Effector memory CD8-positive, alpha-beta T cell (primary cell): Measurements from ENCODE around the gene NRK.
"Not testable (repeated sequence)": the region's sequence is repeated elsewhere in the genome, so short reads cannot be mapped to it uniquely, and the experiment has no call there.

ENCODE experiments used
- ATAC-seq: fragments of 150-1000 bp; cut with Tn5 transposase; replicated peaks from 2 replicates; pipeline ENCODE4 v1.10.0; 2021; ENCODE audit warnings: mild to moderate bottlenecking, moderate library complexity
- DNase-seq, 3 experiments: peaks; one replicate each; pipeline ENCODE4 v3.0.0; 2021
- H3K27ac Mint-ChIP-seq, 2 donors: one replicate each; pipeline ENCODE4 v1.8.0; 2022; ENCODE audit warnings: mild to moderate bottlenecking in 2 of 2, mixed read lengths in 2 of 2, moderate library complexity in 2 of 2
- H3K27me3 Mint-ChIP-seq, 2 donors: one replicate each; pipeline ENCODE4 v1.8.0; 2022; ENCODE audit warnings: mixed read lengths in 2 of 2
- H3K36me3 Mint-ChIP-seq: one replicate; pipeline ENCODE4 v1.8.0; 2022; ENCODE audit warnings: mild to moderate bottlenecking, moderate library complexity, mixed read lengths; ENCODE audit not compliant: insufficient read depth
- H3K4me1 Mint-ChIP-seq, 2 donors: one replicate each; pipeline ENCODE4 v1.8.0; 2022; ENCODE audit warnings: low read depth in 2 of 2, mixed read lengths in 2 of 2
- H3K4me3 Mint-ChIP-seq, 2 donors: one replicate each; pipeline ENCODE4 v1.8.0; 2022; ENCODE audit warnings: mild to moderate bottlenecking in 2 of 2, mixed read lengths in 2 of 2, moderate library complexity in 2 of 2
- H3K9me3 Mint-ChIP-seq, 2 donors: one replicate each; pipeline ENCODE4 v1.8.0; 2022; ENCODE audit warnings: mixed read lengths in 2 of 2

Gene NRK

GRCh38 chrX:105837232-105837631, 14.9 kb downstream of the NRK start:
- ATAC-seq (no peak), DNase-seq (no peak)
- Mint-ChIP-seq H3K9me3 (no peaks in the 10 kb centered on the region), H3K36me3 (no peaks in the 10 kb centered on the region), H3K4me3 (no peak overlapping the region), H3K27ac (no peak overlapping the region), H3K27me3 (no peaks in the 10 kb centered on the region), H3K4me1 (no peaks in the 10 kb centered on the region)

DNA sequence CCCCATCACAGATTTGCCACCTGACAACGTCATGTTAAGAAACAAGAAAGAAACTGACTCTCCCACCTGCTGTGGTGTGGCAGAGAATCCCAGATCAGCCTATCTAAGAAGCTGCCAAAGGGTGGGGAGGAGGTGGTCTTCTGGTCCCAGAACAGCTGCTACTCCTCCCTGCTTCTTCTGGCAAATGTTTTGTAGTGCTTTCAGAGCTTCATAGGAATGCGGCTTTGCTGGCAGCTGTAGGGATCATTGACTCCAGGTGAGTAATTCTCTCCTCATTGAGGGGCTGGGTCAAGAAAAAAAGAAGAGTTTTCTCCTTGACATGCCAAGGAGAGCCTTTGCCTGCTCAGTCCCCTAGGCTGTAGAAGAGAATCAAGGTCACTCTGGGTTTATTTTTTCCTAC, 23.3 kb downstream of the NRK start:
- Mint-ChIP-seq H3K27ac (no peak overlapping the region), H3K4me1 (no peaks in the 10 kb centered on the region), H3K27me3 (no peaks in the 10 kb centered on the region), H3K9me3 (peaks cover 0 to 1% of the 10 kb centered on the region in 2 donors), H3K36me3 (no peaks in the 10 kb centered on the region), H3K4me3 (no peak overlapping the region)
- no peak for DNase-seq
- no peak for ATAC-seq

DNA sequence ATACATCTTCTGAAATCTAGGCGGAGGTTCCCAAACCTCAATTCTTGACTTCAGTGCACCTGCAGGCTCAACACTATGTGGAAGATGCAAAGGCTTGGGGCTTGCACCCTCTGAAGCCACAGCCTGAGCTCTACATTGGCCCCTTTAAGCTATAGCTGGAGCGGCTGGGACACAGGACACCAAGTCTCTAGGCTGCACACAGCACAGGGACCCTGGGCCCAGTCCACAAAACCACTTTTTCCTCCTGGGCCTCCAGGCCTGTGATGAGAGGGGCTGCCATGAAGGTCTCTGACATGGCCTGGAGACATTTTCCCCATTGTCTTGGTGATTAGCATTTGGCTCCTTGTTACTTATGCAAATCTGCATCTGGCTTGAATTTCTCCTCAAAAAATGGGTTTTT, 27.8 kb downstream of the NRK start:
- not testable (repeated sequence) for H3K4me3 Mint-ChIP-seq, H3K36me3 Mint-ChIP-seq, H3K4me1 Mint-ChIP-seq, H3K9me3 Mint-ChIP-seq, H3K27ac Mint-ChIP-seq, ATAC-seq, H3K27me3 Mint-ChIP-seq, DNase-seq

DNA sequence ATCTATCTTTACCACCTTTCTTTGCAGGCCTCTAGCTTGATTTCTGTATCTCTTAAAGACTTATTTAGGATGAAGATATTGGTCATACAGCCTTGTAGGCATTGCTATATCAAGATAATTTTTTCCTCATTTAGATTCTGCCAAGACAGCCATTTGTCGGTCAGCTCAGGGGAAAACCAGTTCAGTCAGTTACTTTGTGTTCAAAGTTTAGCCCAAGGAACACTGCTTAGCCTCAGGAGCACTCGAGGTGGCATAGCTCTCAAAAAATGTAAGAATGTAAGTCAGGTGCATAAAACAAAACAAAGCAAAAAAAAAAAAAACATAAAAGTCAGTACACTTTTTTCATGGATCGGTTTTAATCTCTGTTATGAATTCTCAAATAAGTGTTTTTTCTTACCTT, 43.4 kb downstream of the NRK start:
- no peak for ATAC-seq
- Mint-ChIP-seq H3K27ac (no peak overlapping the region), H3K4me1 (no peaks in the 10 kb centered on the region), H3K36me3 (no peaks in the 10 kb centered on the region), H3K4me3 (no peak overlapping the region), H3K9me3 (no peaks in the 10 kb centered on the region), H3K27me3 (no peaks in the 10 kb centered on the region)
- DNase-seq = no peak

DNA sequence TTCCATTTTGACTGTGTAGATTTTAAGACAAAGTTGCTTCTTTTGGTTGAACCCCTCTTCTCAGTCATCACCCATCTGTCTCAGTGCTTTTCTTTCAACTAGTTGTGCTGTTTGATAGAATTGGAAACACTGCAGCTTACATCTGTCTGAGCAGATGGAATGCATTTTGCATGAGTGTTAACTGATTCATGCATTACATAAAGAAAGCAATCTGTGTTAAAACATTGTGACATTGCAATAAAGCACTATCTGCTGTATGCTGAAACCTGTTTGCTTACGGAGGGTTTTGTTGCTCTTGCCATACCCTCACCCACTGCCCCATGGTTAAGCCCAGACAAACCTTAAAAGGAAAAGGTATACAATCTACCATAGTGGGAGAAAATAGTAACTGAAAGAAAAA, 47.4 kb downstream of the NRK start:
- no peaks in the 10 kb centered on the region for H3K4me1 Mint-ChIP-seq
- H3K4me3 Mint-ChIP-seq = no peak overlapping the region
- no peaks in the 10 kb centered on the region for H3K36me3 Mint-ChIP-seq
- peaks cover 0 to 5% of the 10 kb centered on the region in 2 donors for H3K9me3 Mint-ChIP-seq
- ATAC-seq (no peak), DNase-seq (no peak)
- H3K27me3 Mint-ChIP-seq = no peaks in the 10 kb centered on the region
- no peak overlapping the region for H3K27ac Mint-ChIP-seq

GRCh38 chrX:105870445-105870844, 48.1 kb downstream of the NRK start:
- H3K27me3 Mint-ChIP-seq = no peaks in the 10 kb centered on the region
- ATAC-seq = no peak
- no peak for DNase-seq
- H3K27ac Mint-ChIP-seq = no peak overlapping the region
- H3K4me1 Mint-ChIP-seq = no peaks in the 10 kb centered on the region
- peaks cover 0 to 8% of the 10 kb centered on the region in 2 donors for H3K9me3 Mint-ChIP-seq
- no peaks in the 10 kb centered on the region for H3K36me3 Mint-ChIP-seq
- H3K4me3 Mint-ChIP-seq = no peak overlapping the region

DNA sequence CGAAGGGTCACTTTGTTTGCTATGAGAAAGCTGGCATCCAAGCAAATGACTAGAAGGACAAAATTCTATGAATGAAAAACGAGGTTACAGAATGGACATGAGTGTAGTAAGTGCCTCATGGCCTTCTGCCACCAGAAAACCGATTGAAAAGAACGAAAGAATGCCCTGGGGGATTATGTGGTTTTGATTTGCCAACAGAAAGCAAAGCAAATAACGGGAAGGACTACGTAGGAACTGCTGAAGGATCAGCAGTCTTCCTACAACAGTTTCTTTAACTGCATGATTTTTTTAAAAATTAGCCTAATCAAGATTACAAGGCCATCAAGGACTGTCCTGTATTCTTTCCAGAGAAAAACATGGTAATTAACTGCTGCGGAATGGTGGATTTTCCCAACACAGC, 50.6 kb downstream of the NRK start:
- DNase-seq = no peak
- H3K4me3 Mint-ChIP-seq = no peak overlapping the region
- no peaks in the 10 kb centered on the region for H3K4me1 Mint-ChIP-seq
- H3K27me3 Mint-ChIP-seq = no peaks in the 10 kb centered on the region
- no peaks in the 10 kb centered on the region for H3K36me3 Mint-ChIP-seq
- ATAC-seq = no peak
- no peak overlapping the region for H3K27ac Mint-ChIP-seq
- H3K9me3 Mint-ChIP-seq = peaks cover 0 to 10% of the 10 kb centered on the region in 2 donors

- Mint-ChIP-seq H3K36me3 (no peaks in the 10 kb centered on the region), H3K9me3 (peaks cover 0 to 10% of the 10 kb centered on the region in 2 donors), H3K27ac (no peak overlapping the region), H3K4me1 (no peaks in the 10 kb centered on the region), H3K27me3 (no peaks in the 10 kb centered on the region), H3K4me3 (no peak overlapping the region)
- DNase-seq (no peak), ATAC-seq (no peak)
These were observed 52.5 kb downstream of the NRK start for GRCh38 chrX:105874790-105875189.

GRCh38 chrX:105876658-105877057, 54.3 kb downstream of the NRK start:
- no peak overlapping the region for H3K4me3 Mint-ChIP-seq
- peaks cover 0 to 9% of the 10 kb centered on the region in 2 donors for H3K9me3 Mint-ChIP-seq
- ATAC-seq = no peak
- H3K36me3 Mint-ChIP-seq = no peaks in the 10 kb centered on the region
- H3K27me3 Mint-ChIP-seq = no peaks in the 10 kb centered on the region
- H3K27ac Mint-ChIP-seq = no peak overlapping the region
- no peaks in the 10 kb centered on the region for H3K4me1 Mint-ChIP-seq
- no peak for DNase-seq

DNA sequence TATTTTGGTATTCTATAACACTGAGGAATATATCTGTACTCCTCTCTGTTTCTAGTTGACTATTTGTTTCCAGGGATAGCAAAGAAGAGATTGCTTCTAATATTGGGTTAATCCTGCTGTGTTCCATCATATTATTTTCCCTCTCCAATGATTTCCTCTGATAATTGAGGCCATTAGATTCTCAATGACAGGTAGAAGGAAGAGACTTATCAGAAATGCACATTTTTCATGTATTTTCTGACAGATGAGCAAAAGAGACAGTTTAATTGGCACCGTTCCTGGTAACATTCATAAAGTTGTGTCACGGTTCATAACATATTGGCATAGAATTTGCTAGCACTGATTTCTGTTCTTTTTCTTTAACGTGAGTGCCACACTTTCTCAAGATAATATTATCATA, 58.2 kb downstream of the NRK start:
- Mint-ChIP-seq H3K9me3 (peaks cover 0 to 2% of the 10 kb centered on the region in 2 donors), H3K4me1 (no peaks in the 10 kb centered on the region), H3K27me3 (no peaks in the 10 kb centered on the region), H3K27ac (no peak overlapping the region), H3K4me3 (no peak overlapping the region), H3K36me3 (no peaks in the 10 kb centered on the region)
- DNase-seq = no peak
- ATAC-seq = no peak

- Mint-ChIP-seq H3K27ac (no peak overlapping the region), H3K27me3 (no peaks in the 10 kb centered on the region), H3K4me3 (no peak overlapping the region), H3K9me3 (no peaks in the 10 kb centered on the region), H3K36me3 (no peaks in the 10 kb centered on the region), H3K4me1 (no peaks in the 10 kb centered on the region)
- DNase-seq (no peak), ATAC-seq (no peak)
These were observed 60.4 kb downstream of the NRK start for GRCh38 chrX:105882581-105883275.

DNA sequence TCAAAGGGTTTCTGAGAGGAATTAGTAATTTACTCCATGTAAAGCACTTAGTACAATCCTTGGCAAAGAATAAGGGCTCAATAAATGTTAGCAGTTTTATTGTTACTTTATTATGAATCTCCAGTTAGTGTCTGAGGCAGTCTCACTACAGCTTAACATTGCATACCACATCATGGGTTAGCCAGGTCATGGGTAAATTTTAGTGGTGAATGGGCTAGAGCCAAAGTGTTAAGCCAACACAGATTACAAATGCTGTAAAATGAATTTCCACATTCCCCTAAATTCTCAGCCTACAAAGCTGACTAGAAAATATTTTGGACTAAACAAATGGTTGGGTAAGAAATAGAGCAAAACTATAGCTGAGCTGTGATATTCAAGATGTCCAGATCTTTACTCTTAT, 72.4 kb downstream of the NRK start:
- no peak overlapping the region for H3K4me3 Mint-ChIP-seq
- DNase-seq = no peak
- no peaks in the 10 kb centered on the region for H3K27me3 Mint-ChIP-seq
- no peaks in the 10 kb centered on the region for H3K4me1 Mint-ChIP-seq
- ATAC-seq = no peak
- no peaks in the 10 kb centered on the region for H3K36me3 Mint-ChIP-seq
- H3K27ac Mint-ChIP-seq = no peak overlapping the region
- no peaks in the 10 kb centered on the region for H3K9me3 Mint-ChIP-seq

DNA sequence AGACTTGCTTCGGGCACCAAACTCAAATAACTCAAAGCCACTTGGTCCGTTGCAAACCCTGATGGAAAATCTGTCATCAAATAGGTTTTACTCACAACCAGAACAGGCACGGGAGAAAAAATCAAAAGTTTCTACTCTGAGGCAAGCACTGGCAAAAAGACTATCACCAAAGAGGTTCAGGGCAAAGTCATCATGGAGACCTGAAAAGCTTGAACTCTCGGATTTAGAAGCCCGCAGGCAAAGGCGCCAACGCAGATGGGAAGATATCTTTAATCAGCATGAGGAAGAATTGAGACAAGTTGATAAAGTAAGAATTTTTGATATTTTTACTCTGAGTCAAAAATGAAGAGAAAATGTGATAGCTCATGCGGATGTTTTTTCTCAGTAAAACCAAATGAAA, 87.2 kb downstream of the NRK start:
- Mint-ChIP-seq H3K36me3 (no peaks in the 10 kb centered on the region), H3K4me3 (no peak overlapping the region), H3K4me1 (no peaks in the 10 kb centered on the region), H3K9me3 (peaks cover 0 to 7% of the 10 kb centered on the region in 2 donors), H3K27ac (no peak overlapping the region), H3K27me3 (no peaks in the 10 kb centered on the region)
- DNase-seq = no peak
- no peak for ATAC-seq

DNA sequence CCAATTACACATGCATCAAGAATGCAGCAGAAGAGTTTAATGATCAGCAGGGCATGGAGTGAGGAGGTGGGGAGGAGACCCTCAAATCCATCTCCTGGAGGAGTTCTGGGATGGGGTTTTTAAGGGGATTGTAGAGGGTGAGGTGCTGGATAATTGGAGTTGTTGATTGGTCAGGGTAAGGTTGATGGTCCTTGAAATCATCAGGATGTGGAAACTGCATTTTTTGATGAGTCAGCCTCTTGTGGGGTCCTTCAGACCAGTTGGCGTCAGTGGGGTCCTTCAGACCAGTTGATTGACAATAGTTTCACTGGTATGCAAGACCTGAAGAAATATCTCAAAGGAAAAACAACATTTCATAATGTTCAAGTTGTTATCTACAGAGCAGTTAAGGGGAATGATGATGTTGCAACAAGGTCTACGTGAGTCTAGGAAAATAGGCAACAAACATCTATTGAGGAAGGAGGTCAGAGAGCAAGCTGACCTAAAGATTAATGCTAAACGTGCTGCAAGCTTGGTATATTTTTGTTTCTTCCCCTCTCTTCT, 88.3 kb downstream of the NRK start:
- Mint-ChIP-seq H3K27me3 (no peaks in the 10 kb centered on the region), H3K4me3 (no peak overlapping the region), H3K27ac (no peak overlapping the region), H3K36me3 (no peaks in the 10 kb centered on the region), H3K4me1 (no peaks in the 10 kb centered on the region), H3K9me3 (peaks cover 0 to 5% of the 10 kb centered on the region in 2 donors)
- DNase-seq (no peak), ATAC-seq (no peak)
